Lower leg skin (tissue), 4 donors: ENCODE results near the gene ATF7. TPM values are rescaled to one million over a fixed set of nuclear protein-coding genes. Genes with fewer than 3 reads are reported as not detected.

Source experiments
- DNase-seq, 2 donors: peaks; one replicate each; pipeline ENCODE4 v3.0.0-alpha.2; 2019; ENCODE audit warnings: low spot score in 2 of 2
- H3K4me3 ChIP-seq: fragments of 200-600 bp; sonication (generic); 2 replicates; pipeline ENCODE4 v1.5.1; 2017; ENCODE audit warnings: mild to moderate bottlenecking, low read depth; ENCODE audit not compliant: poor library complexity, severe bottlenecking
- POLR2A ChIP-seq, 2 donors: fragments of 450-650 bp; IDR thresholded peaks; one replicate each; pipeline ENCODE4 v1.6.1; 2016 to 2017; ENCODE audit warnings: antibody characterized with exemption in 2 of 2, mild to moderate bottlenecking in 1 of 2, moderate library complexity in 1 of 2
- WGBS, 2 donors: methylation state at CpG; one replicate each; pipeline ENCODE4 v1.1.5; 2018; 5-methylcytosine and 5-hydroxymethylcytosine counted together
- intact Hi-C: fragments of 100-400 bp; cut with DNase I; formaldehyde crosslinking; loops from one replicate; pipeline ENCODE4 v1.15.0; 2023; ENCODE audit warnings: low total_unique reads
- total RNA-seq, 4 donors: library from RNA; depleted of rRNA; stranded (reverse); fragments of >200 nt; gene quantifications; one replicate each; pipeline ENCODE4 v1.1.0, GENCODE V29; 2016
- TF ChIP-seq, protein P1 (sequence below), 3 donors: fragments of 450-650 bp; IDR thresholded peaks; one replicate each; pipeline ENCODE4 v1.5.1; 2016; ENCODE audit warnings: antibody characterized with exemption in 3 of 3, mild to moderate bottlenecking in 3 of 3, moderate library complexity in 2 of 3

The ATF7 gene
- total RNA-seq, 4 donors from 2014 or later, result 25.1 to 34.4 (median 29.0) TPM

DNA sequence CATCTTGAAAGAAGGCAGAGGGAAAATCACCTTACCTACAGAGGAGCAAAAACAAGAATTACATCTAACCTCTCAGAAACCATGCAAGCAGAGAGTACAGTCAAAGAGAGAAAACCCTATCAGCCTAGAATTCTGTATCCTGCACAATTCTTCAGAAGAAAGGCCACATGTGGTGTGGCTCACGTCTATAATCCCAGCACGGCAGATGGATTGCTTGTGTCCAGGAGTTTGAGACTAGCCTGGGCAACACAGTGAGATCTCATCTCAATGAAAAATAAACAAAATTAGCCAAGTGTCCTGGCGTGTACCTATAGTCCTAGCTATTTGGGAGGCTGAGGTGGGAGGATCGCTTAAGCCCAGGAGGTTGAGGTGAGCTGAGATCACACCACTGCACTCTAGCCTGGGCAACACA lies 48.2 kb downstream of the ATF7 start:
- no peak for TF ChIP-seq POLR2A (IDR thresholded peaks at IDR 0.05)
- TF ChIP-seq, protein P1, sequence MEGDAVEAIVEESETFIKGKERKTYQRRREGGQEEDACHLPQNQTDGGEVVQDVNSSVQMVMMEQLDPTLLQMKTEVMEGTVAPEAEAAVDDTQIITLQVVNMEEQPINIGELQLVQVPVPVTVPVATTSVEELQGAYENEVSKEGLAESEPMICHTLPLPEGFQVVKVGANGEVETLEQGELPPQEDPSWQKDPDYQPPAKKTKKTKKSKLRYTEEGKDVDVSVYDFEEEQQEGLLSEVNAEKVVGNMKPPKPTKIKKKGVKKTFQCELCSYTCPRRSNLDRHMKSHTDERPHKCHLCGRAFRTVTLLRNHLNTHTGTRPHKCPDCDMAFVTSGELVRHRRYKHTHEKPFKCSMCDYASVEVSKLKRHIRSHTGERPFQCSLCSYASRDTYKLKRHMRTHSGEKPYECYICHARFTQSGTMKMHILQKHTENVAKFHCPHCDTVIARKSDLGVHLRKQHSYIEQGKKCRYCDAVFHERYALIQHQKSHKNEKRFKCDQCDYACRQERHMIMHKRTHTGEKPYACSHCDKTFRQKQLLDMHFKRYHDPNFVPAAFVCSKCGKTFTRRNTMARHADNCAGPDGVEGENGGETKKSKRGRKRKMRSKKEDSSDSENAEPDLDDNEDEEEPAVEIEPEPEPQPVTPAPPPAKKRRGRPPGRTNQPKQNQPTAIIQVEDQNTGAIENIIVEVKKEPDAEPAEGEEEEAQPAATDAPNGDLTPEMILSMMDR (IDR thresholded peaks at IDR 0.05), result no peak
- intact Hi-C loops, result no loop called here
- H3K4me3 ChIP-seq, result no peak overlapping the region
- DNase-seq, result no peak
- WGBS, 2 donors, result 94 to 98% methylated on average over 4 of the region's 4 CpGs

DNA sequence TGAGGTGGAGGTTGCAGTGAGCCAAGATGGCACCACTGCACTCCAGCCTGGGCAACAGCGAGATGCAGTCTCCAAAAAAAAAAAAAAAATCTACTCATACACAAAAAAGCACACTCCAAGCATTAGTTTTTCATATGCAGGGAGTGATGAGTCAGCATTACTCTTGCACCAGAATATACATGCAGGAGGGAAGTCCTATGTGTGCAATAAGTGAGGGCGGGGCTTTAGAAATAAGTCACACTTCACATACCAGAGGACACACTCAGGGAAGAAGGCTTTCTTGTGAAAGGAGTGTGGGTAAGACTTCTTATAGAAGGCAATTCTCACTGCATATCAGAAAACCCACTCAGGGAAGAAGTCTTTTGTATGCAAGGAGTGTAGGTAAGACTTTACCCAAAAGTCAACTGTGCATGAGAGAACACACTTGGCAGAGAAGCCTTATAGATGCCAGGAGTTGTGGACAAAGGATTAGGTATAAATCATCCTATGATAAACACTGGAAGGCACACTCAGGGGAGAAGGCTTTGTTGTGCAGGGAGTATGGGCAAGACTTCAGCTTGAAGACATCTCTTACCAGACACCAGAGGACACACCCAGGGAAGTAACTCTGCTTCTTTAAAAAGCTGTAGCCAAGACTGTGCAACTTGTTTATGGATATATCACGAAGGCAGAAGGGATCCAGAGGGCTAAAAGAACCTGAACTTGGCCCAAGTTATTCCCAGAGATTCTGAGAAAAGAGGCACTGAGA lies 50.5 kb downstream of the ATF7 start:
- intact Hi-C loops, result no loop called here
- no peak overlapping the region for H3K4me3 ChIP-seq
- TF ChIP-seq POLR2A (IDR thresholded peaks at IDR 0.05), result no peak
- TF ChIP-seq, protein P1 (IDR thresholded peaks at IDR 0.05), result no peak
- 47 to 48% methylated on average over 3 of the region's 3 CpGs for WGBS, 2 donors
- DNase-seq, result no peak

GRCh38 chr12:53572134-53572758 lies 53.9 kb downstream of the ATF7 start:
- TF ChIP-seq POLR2A (IDR thresholded peaks at IDR 0.05), result no peak
- TF ChIP-seq, protein P1 (IDR thresholded peaks at IDR 0.05), result no peak
- 88 to 93% methylated on average over 8 of the region's 8 CpGs for WGBS, 2 donors
- intact Hi-C loops, result no loop called here
- no peak for DNase-seq
- H3K4me3 ChIP-seq, result no peak overlapping the region

DNA sequence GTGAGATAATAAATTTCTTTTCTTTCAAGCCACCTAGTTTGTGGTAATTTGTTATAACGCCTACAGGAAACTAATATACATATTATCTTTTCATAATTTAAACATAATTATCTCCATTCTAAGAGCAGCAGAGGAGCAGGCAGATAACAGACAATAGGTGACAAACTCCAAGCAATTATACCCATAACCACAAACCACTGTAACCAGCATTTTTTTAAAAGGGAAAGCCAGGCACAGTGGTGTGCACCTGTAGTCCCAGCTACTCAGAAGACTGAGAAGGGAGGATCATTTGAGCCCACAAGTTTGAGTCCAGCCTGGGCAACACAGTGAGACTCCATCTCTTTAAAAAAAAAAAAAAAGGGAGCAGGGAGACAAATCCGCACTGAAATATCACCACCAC lies 54.9 kb downstream of the ATF7 start:
- 97% methylated on average over 2 of the region's 2 CpGs for WGBS, 2 donors
- TF ChIP-seq POLR2A (IDR thresholded peaks at IDR 0.05), result no peak
- TF ChIP-seq, protein P1 (IDR thresholded peaks at IDR 0.05), result no peak
- no peak for DNase-seq
- intact Hi-C loops, result no loop called here
- H3K4me3 ChIP-seq, result no peak overlapping the region

DNA sequence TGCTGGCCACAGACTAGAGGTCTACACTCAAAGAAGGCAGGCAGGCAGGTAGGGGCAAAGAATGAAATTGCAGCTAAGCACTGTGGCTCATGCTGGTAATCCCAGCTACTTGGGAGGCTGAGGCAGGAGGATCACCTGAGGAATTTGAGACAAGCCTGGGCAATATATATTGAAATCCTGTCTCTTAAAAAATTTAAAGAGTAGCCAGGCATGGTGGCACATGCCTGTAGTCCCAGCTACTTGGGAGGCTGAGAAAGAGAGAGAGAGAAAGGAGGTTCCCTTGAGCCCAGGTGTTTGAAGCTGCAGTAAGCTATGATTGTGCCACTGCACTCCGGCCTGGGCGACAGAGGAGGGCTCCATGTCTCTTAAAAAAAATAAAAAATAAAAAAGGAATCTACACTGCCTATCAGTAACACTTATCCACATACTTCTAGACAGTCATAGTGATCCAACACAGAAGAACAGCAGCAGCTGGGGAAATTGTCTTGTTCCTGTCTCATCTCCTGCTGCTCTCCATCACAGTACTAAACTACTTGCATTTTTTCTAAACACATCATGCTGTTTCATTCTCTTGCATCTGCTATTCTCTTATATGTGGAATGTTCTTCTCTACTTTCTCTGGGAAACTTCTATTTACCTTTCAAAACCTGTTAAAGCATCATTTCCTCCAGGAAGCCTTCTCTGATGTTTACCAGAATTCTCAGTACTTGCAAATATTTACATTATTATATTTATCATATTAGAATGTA lies 57.2 kb downstream of the ATF7 start:
- TF ChIP-seq POLR2A (IDR thresholded peaks at IDR 0.05), result no peak
- TF ChIP-seq, protein P1 (IDR thresholded peaks at IDR 0.05), result no peak
- 88% methylated on average over 2 of the region's 2 CpGs for WGBS, 2 donors
- no peak overlapping the region for H3K4me3 ChIP-seq
- no peak for DNase-seq
- intact Hi-C loops, result no loop called here
